ENCODE measurements around the gene MAP3K10.
"Not testable (repeated sequence)": the region's sequence is repeated elsewhere in the genome, so short reads cannot be mapped to it uniquely, and the experiment has no call there.

MAP3K10 gene

GRCh38 chr19:40217027-40217810 lies 26.0 kb downstream of the MAP3K10 start:
- DNase-seq (ENCODE audit: low spot score): peak; percentile 31

GRCh38 chr19:40217934-40218890 lies 27.0 kb downstream of the MAP3K10 start, which contains the start of gene TTC9B:
TSS of gene TTC9B (minus strand) at chr19:40218384. CDS start at chr19:40218381, 3 bp downstream.
- DNase-seq (ENCODE audit: low spot score): no peak

GRCh38 chr19:40219029-40219428 lies 27.8 kb downstream of the MAP3K10 start:
- not testable (repeated sequence) for DNase-seq (ENCODE audit: low spot score)

GRCh38 chr19:40219721-40220276 lies 28.6 kb downstream of the MAP3K10 start:
- DNase-seq (ENCODE audit: low spot score): peak; percentile 87

GRCh38 chr19:40220674-40221073 lies 29.4 kb downstream of the MAP3K10 start:
- no peak for DNase-seq (ENCODE audit: low spot score)

- peak; percentile 91 for DNase-seq (ENCODE audit: low spot score)
Measured at GRCh38 chr19:40221858-40222619, 30.8 kb downstream of the MAP3K10 start.

- peak; percentile 39 for DNase-seq (ENCODE audit: low spot score)
Measured at GRCh38 chr19:40223135-40223822, 32.1 kb downstream of the MAP3K10 start.

GRCh38 chr19:40224342-40225150 lies 33.3 kb downstream of the MAP3K10 start:
- no peak for DNase-seq (ENCODE audit: low spot score)

- no peak for DNase-seq (ENCODE audit: low spot score)
Measured at GRCh38 chr19:40225440-40226305, 34.4 kb downstream of the MAP3K10 start.

GRCh38 chr19:40228346-40228745 lies 37.1 kb downstream of the MAP3K10 start:
- no peak for DNase-seq (ENCODE audit: low spot score)

GRCh38 chr19:40228863-40229262 lies 37.6 kb downstream of the MAP3K10 start:
- peak; percentile 68 for DNase-seq (ENCODE audit: low spot score)

GRCh38 chr19:40229484-40229883 lies 38.3 kb downstream of the MAP3K10 start:
- peak; percentile 92 for DNase-seq (ENCODE audit: low spot score)

- DNase-seq (ENCODE audit: low spot score): no peak
Measured at GRCh38 chr19:40229926-40230417, 38.7 kb downstream of the MAP3K10 start.

GRCh38 chr19:40231057-40231456 lies 39.8 kb downstream of the MAP3K10 start:
- no peak for DNase-seq (ENCODE audit: low spot score)

- DNase-seq (ENCODE audit: low spot score): peak; percentile 76
Measured at GRCh38 chr19:40231544-40232424, 40.6 kb downstream of the MAP3K10 start.

- DNase-seq (ENCODE audit: low spot score): no peak
Measured at GRCh38 chr19:40232479-40232878, 41.3 kb downstream of the MAP3K10 start.

GRCh38 chr19:40232949-40233810 lies 42.0 kb downstream of the MAP3K10 start:
- DNase-seq (ENCODE audit: low spot score): no peak
